ENCODE results near the gene BUD23.
"Not testable (repeated sequence)": the region's sequence is repeated elsewhere in the genome, so short reads cannot be mapped to it uniquely, and the experiment has no call there.

Gene BUD23

GRCh38 chr7:73701357-73701995 lies 18.1 kb downstream of the BUD23 start:
- DNase-seq, result no peak

- no peak for DNase-seq
Observed at GRCh38 chr7:73702226-73702625, 18.8 kb downstream of the BUD23 start.

- no peak for DNase-seq
Observed at GRCh38 chr7:73702665-73703064, 19.3 kb downstream of the BUD23 start.

- DNase-seq, result no peak
Observed at GRCh38 chr7:73703225-73703624, 19.8 kb downstream of the BUD23 start.

- no peak for DNase-seq
Observed at GRCh38 chr7:73703757-73704639, 20.6 kb downstream of the BUD23 start.

GRCh38 chr7:73704640-73705550 lies 21.5 kb downstream of the BUD23 start:
- no peak for DNase-seq

- no peak for DNase-seq
Observed at GRCh38 chr7:73705551-73705920, 22.1 kb downstream of the BUD23 start.

GRCh38 chr7:73706126-73707044 lies 23.0 kb downstream of the BUD23 start:
- no peak for DNase-seq

GRCh38 chr7:73707045-73707631 lies 23.7 kb downstream of the BUD23 start:
- no peak for DNase-seq

GRCh38 chr7:73708961-73709549 lies 25.7 kb downstream of the BUD23 start:
- DNase-seq, result no peak

GRCh38 chr7:73712773-73713172 lies 29.4 kb downstream of the BUD23 start:
- DNase-seq, result no peak

GRCh38 chr7:73713319-73713718 lies 29.9 kb downstream of the BUD23 start:
- not testable (repeated sequence) for DNase-seq

- DNase-seq, result no peak
Observed at GRCh38 chr7:73715648-73716317, 32.4 kb downstream of the BUD23 start.

- DNase-seq, result no peak
Observed at GRCh38 chr7:73716318-73716890, 33.0 kb downstream of the BUD23 start.

GRCh38 chr7:73717025-73717807 lies 33.8 kb downstream of the BUD23 start:
- DNase-seq, result no peak

GRCh38 chr7:73717991-73718405 lies 34.6 kb downstream of the BUD23 start:
- peak; percentile 83 for DNase-seq

GRCh38 chr7:73718438-73718881 lies 35.1 kb downstream of the BUD23 start:
- DNase-seq, result no peak

- DNase-seq, result no peak
Observed at GRCh38 chr7:73718905-73719805, 35.8 kb downstream of the BUD23 start, which contains the start of gene STX1A. STX1A (minus strand) TSS chr7:73719669; CDS start chr7:73719631, 38 bp downstream.
